Measurements from ENCODE around the gene CCNF. TPM values are rescaled to one million over a fixed set of nuclear protein-coding genes. Genes with fewer than 3 reads are reported as not detected.
"Not testable (repeated sequence)": the region's sequence is repeated elsewhere in the genome, so short reads cannot be mapped to it uniquely, and the experiment has no call there.

CCNF gene
- total RNA-seq, 4 donors from 2014 or later = 4.7 to 19.8 (median 6.9) TPM

GRCh38 chr16:2437032-2437790, 8.0 kb downstream of the CCNF start:
- Histone ChIP-seq H3K36me3 (peaks cover 0 to 25% (median 0%) of the 10 kb centered on the region in 3 donors), H3K4me1 (no peaks in the 10 kb centered on the region), H3K9me3 (no peaks in the 10 kb centered on the region), H3K27ac (no peak overlapping the region), H3K27me3 (no peaks in the 10 kb centered on the region), H3K4me3 (no peak overlapping the region)
- TF ChIP-seq POLR2A (IDR thresholded peaks at IDR 0.05) = no peak
- TF ChIP-seq CTCF (IDR thresholded peaks at IDR 0.05) = no peak
- DNase-seq = no peak

DNA sequence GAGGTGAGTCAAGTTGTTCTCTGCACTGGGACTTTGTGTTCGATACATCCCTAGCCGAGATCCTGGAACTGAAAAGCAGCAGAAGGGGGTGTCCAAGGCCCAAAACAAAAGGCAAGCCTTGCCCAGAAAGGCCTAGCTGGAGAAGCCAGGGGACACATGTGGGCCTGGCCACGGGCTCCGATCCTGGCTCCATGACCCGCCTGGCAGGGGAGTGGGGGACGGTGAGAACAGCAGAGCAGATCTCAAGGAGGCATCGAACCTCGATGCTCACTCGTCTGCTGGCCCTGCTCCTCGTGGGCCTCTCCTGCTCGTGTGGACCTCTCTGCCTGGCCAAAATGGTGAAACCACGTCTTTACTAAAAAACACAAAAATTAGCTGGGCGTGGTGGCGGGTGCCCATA, 8.9 kb downstream of the CCNF start:
- TF ChIP-seq POLR2A (IDR thresholded peaks at IDR 0.05) = no peak
- TF ChIP-seq CTCF (IDR thresholded peaks at IDR 0.05) = no peak
- Histone ChIP-seq H3K27ac (no peak overlapping the region), H3K4me3 (no peak overlapping the region), H3K4me1 (no peaks in the 10 kb centered on the region), H3K36me3 (peaks cover 0 to 21% (median 0%) of the 10 kb centered on the region in 3 donors), H3K27me3 (no peaks in the 10 kb centered on the region), H3K9me3 (no peaks in the 10 kb centered on the region)
- no peak for DNase-seq

DNA sequence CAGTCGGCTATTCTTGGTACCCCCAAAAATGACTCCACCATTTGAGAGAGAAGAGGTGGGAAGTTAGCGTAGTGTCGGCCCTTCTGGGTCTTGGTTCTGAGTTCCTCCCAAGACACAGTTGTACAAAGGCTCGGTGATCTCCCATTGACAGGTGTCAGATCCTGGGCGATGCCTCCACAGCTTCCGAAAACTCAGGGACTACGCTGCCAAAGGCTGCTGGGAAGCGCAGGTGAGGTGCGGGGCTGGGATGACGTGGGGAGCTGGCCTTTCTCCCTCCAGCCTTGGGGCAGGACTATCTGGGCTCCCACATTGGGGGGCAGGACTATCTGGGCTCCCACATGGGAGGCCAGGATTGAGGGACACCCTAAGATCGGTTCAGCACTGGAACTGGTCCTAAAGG, 10.4 kb downstream of the CCNF start:
- H3K9me3 ChIP-seq = no peaks in the 10 kb centered on the region
- H3K4me3 ChIP-seq = no peak overlapping the region
- no peak for TF ChIP-seq CTCF (IDR thresholded peaks at IDR 0.05)
- no peak for TF ChIP-seq POLR2A (IDR thresholded peaks at IDR 0.05)
- no peak for DNase-seq
- H3K4me1 ChIP-seq = no peaks in the 10 kb centered on the region
- H3K27ac ChIP-seq = no peak overlapping the region
- no peaks in the 10 kb centered on the region for H3K27me3 ChIP-seq
- H3K36me3 ChIP-seq = peaks cover 0 to 16% (median 0%) of the 10 kb centered on the region in 3 donors

- not testable (repeated sequence) for DNase-seq, H3K9me3 ChIP-seq, H3K27ac ChIP-seq, H3K4me3 ChIP-seq, H3K27me3 ChIP-seq, H3K4me1 ChIP-seq
- H3K36me3 ChIP-seq = peaks cover 0 to 16% (median 0%) of the 10 kb centered on the region in 3 donors
Observed at GRCh38 chr16:2441143-2441804, 12.0 kb downstream of the CCNF start.

GRCh38 chr16:2443555-2443954, 14.3 kb downstream of the CCNF start:
- H3K27me3 ChIP-seq = no peaks in the 10 kb centered on the region
- no peaks in the 10 kb centered on the region for H3K9me3 ChIP-seq
- TF ChIP-seq CTCF (IDR thresholded peaks at IDR 0.05) (no peak), POLR2A (IDR thresholded peaks at IDR 0.05) (no peak)
- no peak overlapping the region for H3K4me3 ChIP-seq
- H3K36me3 ChIP-seq = peaks cover 0 to 5% (median 0%) of the 10 kb centered on the region in 3 donors
- DNase-seq = no peak
- no peak overlapping the region for H3K27ac ChIP-seq
- H3K4me1 ChIP-seq = no peaks in the 10 kb centered on the region

GRCh38 chr16:2447920-2448583, 18.8 kb downstream of the CCNF start:
- Histone ChIP-seq H3K4me3 (no peak overlapping the region), H3K36me3 (peaks cover 0 to 14% (median 0%) of the 10 kb centered on the region in 3 donors), H3K9me3 (no peaks in the 10 kb centered on the region), H3K27ac (no peak overlapping the region), H3K4me1 (no peaks in the 10 kb centered on the region), H3K27me3 (no peaks in the 10 kb centered on the region)
- no peak for DNase-seq
- TF ChIP-seq POLR2A (IDR thresholded peaks at IDR 0.05) = no peak
- no peak for TF ChIP-seq CTCF (IDR thresholded peaks at IDR 0.05)

All from Peyer's patch (tissue), 4 donors.